Activated CD4-positive, CD25-positive, alpha-beta regulatory T cell treated with anti-CD3 and anti-CD28 coated beads, Interleukin-2, amount 50 U/mL, for 72 hours (primary cell): ENCODE results near the gene SMCO1.
"Not testable (repeated sequence)": the region's sequence is repeated elsewhere in the genome, so short reads cannot be mapped to it uniquely, and the experiment has no call there.

Experiments
- DNase-seq: peaks from one replicate; pipeline ENCODE4 v3.0.0; 2021

Gene SMCO1

GRCh38 chr3:196486263-196486662 lies 28.9 kb downstream of the SMCO1 start:
- no peak for DNase-seq

GRCh38 chr3:196477678-196478077 lies 37.5 kb downstream of the SMCO1 start:
- DNase-seq, result no peak

GRCh38 chr3:196472286-196472685 lies 42.9 kb downstream of the SMCO1 start:
- DNase-seq, result no peak

- no peak for DNase-seq
Observed at GRCh38 chr3:196471551-196471950, 43.6 kb downstream of the SMCO1 start.

- DNase-seq, result not testable (repeated sequence)
Observed at GRCh38 chr3:196470182-196470581, 45.0 kb downstream of the SMCO1 start.

- DNase-seq, result no peak
Observed at GRCh38 chr3:196463804-196464203, 51.3 kb downstream of the SMCO1 start.

- no peak for DNase-seq
Observed at GRCh38 chr3:196463478-196463756, 51.7 kb downstream of the SMCO1 start.

GRCh38 chr3:196462680-196463477 lies 52.3 kb downstream of the SMCO1 start:
- not testable (repeated sequence) for DNase-seq

- DNase-seq, result no peak
Observed at GRCh38 chr3:196458063-196458462, 57.1 kb downstream of the SMCO1 start.

GRCh38 chr3:196457470-196457869 lies 57.7 kb downstream of the SMCO1 start:
- not testable (repeated sequence) for DNase-seq
